Urothelium cell line (cell line): ENCODE measurements around the gene CD44.
A peak's percentile ranks its signal among the peaks of the same experiment; 100 is the strongest.

Experiments used
- DNase-seq: peaks from one replicate; pipeline ENCODE4 v3.0.0; 2011; ENCODE audit warnings: low spot score, mixed read lengths
- FAIRE-seq: peaks from 2 replicates; lab custom pipeline; 2011; peaks lifted over from hg19 to GRCh38; lab: Jason Lieb, UNC

Gene CD44

GRCh38 chr11:35136311-35136710 is 2.7 kb upstream of the CD44 start:
- FAIRE-seq = no peak
- DNase-seq = no peak

- DNase-seq (no peak), FAIRE-seq (no peak)
These were observed 913 bp upstream of the CD44 start for GRCh38 chr11:35138058-35138457.

- no peak for DNase-seq
- FAIRE-seq = no peak
These were observed 397 bp upstream of the CD44 start for GRCh38 chr11:35138606-35138942.

GRCh38 chr11:35139722-35140282 is 831 bp downstream of the CD44 start:
- no peak for FAIRE-seq
- DNase-seq = peak; percentile 69

GRCh38 chr11:35141071-35141470 is 2.1 kb downstream of the CD44 start:
- DNase-seq = no peak
- no peak for FAIRE-seq

- FAIRE-seq (no peak), DNase-seq (no peak)
These were observed 2.6 kb downstream of the CD44 start for GRCh38 chr11:35141571-35141971.

- FAIRE-seq (no peak), DNase-seq (peak; percentile 32)
These were observed 3.6 kb downstream of the CD44 start for GRCh38 chr11:35142481-35143075.

- DNase-seq = no peak
- no peak for FAIRE-seq
These were observed 4.5 kb downstream of the CD44 start for GRCh38 chr11:35143297-35144135.

- no peak for FAIRE-seq
- peak; percentile 62 for DNase-seq
These were observed 5.3 kb downstream of the CD44 start for GRCh38 chr11:35144136-35144741.

GRCh38 chr11:35144806-35145205 is 5.8 kb downstream of the CD44 start:
- DNase-seq (no peak), FAIRE-seq (no peak)

GRCh38 chr11:35145271-35145670 is 6.3 kb downstream of the CD44 start:
- peak; percentile 46 for DNase-seq
- no peak for FAIRE-seq

GRCh38 chr11:35146074-35146521 is 7.1 kb downstream of the CD44 start:
- DNase-seq (no peak), FAIRE-seq (no peak)

GRCh38 chr11:35146711-35147110 is 7.7 kb downstream of the CD44 start:
- FAIRE-seq (no peak), DNase-seq (no peak)

- FAIRE-seq (no peak), DNase-seq (no peak)
These were observed 8.3 kb downstream of the CD44 start for GRCh38 chr11:35147235-35147634.

- DNase-seq (no peak), FAIRE-seq (no peak)
These were observed 9.3 kb downstream of the CD44 start for GRCh38 chr11:35148163-35148837.

- FAIRE-seq (no peak), DNase-seq (no peak)
These were observed 11.5 kb downstream of the CD44 start for GRCh38 chr11:35150454-35150853.

GRCh38 chr11:35151241-35151640 is 12.3 kb downstream of the CD44 start:
- no peak for DNase-seq

GRCh38 chr11:35151683-35152280 is 12.8 kb downstream of the CD44 start:
- no peak for FAIRE-seq
- DNase-seq = no peak

More at GRCh38 chr11:35151241-35151640, 12.3 kb downstream of the CD44 start:
- FAIRE-seq = no peak

- DNase-seq = no peak
- no peak for FAIRE-seq
These were observed 13.6 kb downstream of the CD44 start for GRCh38 chr11:35152575-35152974.

- FAIRE-seq = no peak
- no peak for DNase-seq
These were observed 14.3 kb downstream of the CD44 start for GRCh38 chr11:35153280-35153679.

GRCh38 chr11:35154952-35155351 is 16.0 kb downstream of the CD44 start:
- DNase-seq (no peak), FAIRE-seq (no peak)
